IMR-90 (cell line): ENCODE measurements around the gene MACIR. TPM values are rescaled to one million over a fixed set of nuclear protein-coding genes. Genes with fewer than 3 reads are reported as not detected.

ENCODE experiments used
- ATAC-seq: fragments of 200-7000 bp; cut with Tn5 transposase; 2 replicates; pipeline ENCODE4 v1.9.1; 2020; ENCODE audit warnings: low read depth, mild to moderate bottlenecking, moderate library complexity
- BruUV-seq: library from RNA; stranded (reverse); fragments of 400-500 nt; replicated peaks from 2 replicates; lab custom pipeline; 2021; lab: Mats Ljungman, UMichigan
- CTCF ChIA-PET: fragments of 300-600 bp; formaldehyde crosslinking; extraction: SDS; loops from one replicate; lab custom pipeline; 2021; ENCODE audit warnings: antibody characterized with exemption; lab: Yijun Ruan, JAX
- POLR2A ChIA-PET: fragments of 300-600 bp; sonication (Branson Sonifier 250); formaldehyde crosslinking; loops from one replicate; lab custom pipeline; 2022; ENCODE audit warnings: antibody characterized with exemption; ENCODE audit not compliant: unreplicated experiment; lab: Charles Lee
- DNase-seq: peaks from one replicate; pipeline ENCODE4 v3.0.0; 2013
- H2AFZ ChIP-seq: replicated peaks from 2 replicates; pipeline ENCODE3; 2013; ENCODE audit warnings: low read length, mild to moderate bottlenecking; ENCODE audit not compliant: poor library complexity
- H2AK5ac ChIP-seq: 2 replicates; pipeline ENCODE4 v1.6.1; 2013; ENCODE audit warnings: low read depth, low read length, inconsistent platforms
- H2AK9ac ChIP-seq: replicated peaks from 2 replicates; pipeline ENCODE3; 2013; ENCODE audit warnings: mild to moderate bottlenecking, low read depth, low read length, moderate library complexity; ENCODE audit not compliant: poor library complexity
- H2BK120ac ChIP-seq: 2 replicates; pipeline ENCODE4 v1.6.1; 2013; ENCODE audit warnings: low read depth, low read length, inconsistent platforms
- H2BK15ac ChIP-seq: 3 replicates; pipeline ENCODE4 v1.6.1; 2013; ENCODE audit warnings: low read depth, low read length, inconsistent platforms
- H2BK20ac ChIP-seq: 2 replicates; pipeline ENCODE4 v1.6.1; 2013; ENCODE audit warnings: low read depth, mild to moderate bottlenecking, inconsistent platforms, low read length, moderate library complexity
- H2BK5ac ChIP-seq: 2 replicates; pipeline ENCODE4 v1.6.1; 2013; ENCODE audit warnings: mild to moderate bottlenecking, low read depth, low read length, inconsistent platforms; ENCODE audit not compliant: poor library complexity, severe bottlenecking
- H3K14ac ChIP-seq: replicated peaks from 2 replicates; pipeline ENCODE4 v1.6.1; 2013; ENCODE audit warnings: low read depth, low read length, inconsistent platforms
- H3K18ac ChIP-seq: 2 replicates; pipeline ENCODE4 v1.6.1; 2013; ENCODE audit warnings: low read depth, low read length, control low read depth
- H3K23ac ChIP-seq: 2 replicates; pipeline ENCODE4 v1.6.1; 2013; ENCODE audit warnings: low read depth, low read length, inconsistent platforms
- H3K27ac ChIP-seq: 2 replicates; pipeline ENCODE4 v1.5.1; 2013; ENCODE audit warnings: mild to moderate bottlenecking, control low read depth, low read length; ENCODE audit not compliant: insufficient read depth
- H3K27me3 ChIP-seq: 2 replicates; pipeline ENCODE4 v1.6.1; 2013; ENCODE audit warnings: low read length; ENCODE audit not compliant: control insufficient read depth, insufficient read depth
- H3K36me3 ChIP-seq: 2 replicates; pipeline ENCODE4 v1.6.1; 2013; ENCODE audit warnings: low read length, mixed read lengths; ENCODE audit not compliant: control insufficient read depth, insufficient read depth
- H3K4ac ChIP-seq: 2 replicates; pipeline ENCODE4 v1.6.1; 2013; ENCODE audit warnings: low read depth, low read length, inconsistent platforms
- H3K4me1 ChIP-seq: 2 replicates; pipeline ENCODE4 v1.6.1; 2013; ENCODE audit warnings: low read length, mixed read lengths; ENCODE audit not compliant: control insufficient read depth, insufficient read depth
- H3K4me2 ChIP-seq: 2 replicates; pipeline ENCODE4 v1.6.1; 2013; ENCODE audit warnings: low read depth, mild to moderate bottlenecking, control low read depth, low read length, moderate library complexity
- H3K4me3 ChIP-seq: 2 replicates; pipeline ENCODE4 v1.5.1; 2013; ENCODE audit warnings: low read depth, mild to moderate bottlenecking, control low read depth, low read length, moderate library complexity; ENCODE audit not compliant: insufficient read depth
- H3K56ac ChIP-seq: 2 replicates; pipeline ENCODE4 v1.6.1; 2013; ENCODE audit warnings: low read length, inconsistent platforms; ENCODE audit not compliant: insufficient read depth; ENCODE audit errors: extremely low read depth
- H3K79me1 ChIP-seq, 2 experiments: 2 replicates each; pipeline ENCODE4 v1.6.1; 2013; ENCODE audit warnings: low read length in 2 of 2, inconsistent platforms in 1 of 2, low read depth in 1 of 2
- H3K9ac ChIP-seq: 2 replicates; pipeline ENCODE4 v1.6.1; 2013; ENCODE audit warnings: low read depth, low read length, control low read depth
- H3K9me1 ChIP-seq: 2 replicates; pipeline ENCODE4 v1.6.1; 2013; ENCODE audit warnings: low read length, inconsistent platforms; ENCODE audit not compliant: insufficient read depth
- H3K9me3 ChIP-seq: 2 replicates; pipeline ENCODE4 v1.6.1; 2013; ENCODE audit warnings: low read length; ENCODE audit not compliant: control insufficient read depth, insufficient read depth
- H4K20me1 ChIP-seq: 2 replicates; pipeline ENCODE4 v1.6.1; 2013; ENCODE audit warnings: low read length, inconsistent platforms; ENCODE audit not compliant: insufficient read depth
- H4K5ac ChIP-seq: 2 replicates; pipeline ENCODE4 v1.6.1; 2013; ENCODE audit warnings: mild to moderate bottlenecking, low read depth, low read length, control low read depth
- H4K8ac ChIP-seq, 2 experiments: 2 replicates each; pipeline ENCODE4 v1.6.1; 2013; ENCODE audit warnings: low read depth in 2 of 2, low read length in 2 of 2, control low read depth in 1 of 2, inconsistent platforms in 1 of 2
- H4K91ac ChIP-seq: 2 replicates; pipeline ENCODE4 v1.6.1; 2013; ENCODE audit warnings: low read depth, low read length, inconsistent platforms; ENCODE audit not compliant: insufficient read depth
- BHLHE40 ChIP-seq: fragments of 150-350 bp; IDR thresholded peaks from 2 replicates; pipeline ENCODE4 v1.6.1; 2016; ENCODE audit warnings: mild to moderate bottlenecking, low read depth, low read length
- CEBPB ChIP-seq: IDR thresholded peaks from 2 replicates; pipeline ENCODE4 v1.6.1; 2012; ENCODE audit warnings: low read depth, low read length, improper control_type of control experiment
- CHD1 ChIP-seq: IDR thresholded peaks from 2 replicates; pipeline ENCODE4 v1.6.1; 2012; ENCODE audit warnings: low read depth, low read length, improper control_type of control experiment
- FOS ChIP-seq: fragments of 150-350 bp; IDR thresholded peaks from 2 replicates; pipeline ENCODE4 v1.6.1; 2016; ENCODE audit warnings: low read depth, low read length
- MAFK ChIP-seq: IDR thresholded peaks from 2 replicates; pipeline ENCODE4 v1.6.1; 2012; ENCODE audit warnings: low read depth, low read length, improper control_type of control experiment
- MAZ ChIP-seq: IDR thresholded peaks from 2 replicates; pipeline ENCODE4 v1.6.1; 2012; ENCODE audit warnings: low read depth, mild to moderate bottlenecking, low read length, improper control_type of control experiment, moderate library complexity, borderline replicate concordance
- MXI1 ChIP-seq: IDR thresholded peaks from 2 replicates; pipeline ENCODE4 v1.6.1; 2012; ENCODE audit warnings: low read depth, mild to moderate bottlenecking, low read length, moderate library complexity, borderline replicate concordance
- NFE2L2 ChIP-seq: fragments of 150-350 bp; IDR thresholded peaks from 2 replicates; pipeline ENCODE4 v1.6.1; 2016; ENCODE audit warnings: low read depth, mild to moderate bottlenecking, low read length
- POLR2A ChIP-seq: IDR thresholded peaks from 2 replicates; pipeline ENCODE4 v1.6.1; 2012; ENCODE audit warnings: mild to moderate bottlenecking, low read depth, low read length
- RAD21 ChIP-seq: IDR thresholded peaks from 2 replicates; pipeline ENCODE4 v1.6.1; 2012; ENCODE audit warnings: low read length, improper control_type of control experiment
- RCOR1 ChIP-seq: IDR thresholded peaks from 2 replicates; pipeline ENCODE4 v1.6.1; 2012; ENCODE audit warnings: mild to moderate bottlenecking, low read length, improper control_type of control experiment; ENCODE audit not compliant: insufficient replicate concordance
- RFX5 ChIP-seq: IDR thresholded peaks from 2 replicates; pipeline ENCODE4 v1.8.0; 2012; ENCODE audit warnings: low read depth, mild to moderate bottlenecking, low read length, moderate library complexity
- SMC3 ChIP-seq: fragments of 150-350 bp; IDR thresholded peaks from 2 replicates; pipeline ENCODE4 v1.6.1; 2016; ENCODE audit warnings: low read depth, mild to moderate bottlenecking, antibody characterized with exemption, low read length, moderate library complexity
- WGBS, 2 experiments: methylation state at CpG; one replicate each; pipeline versions ENCODE4 v1.1.5 to v1.1.7; 2013; ENCODE audit warnings: missing lambda C conversion rate in 2 of 2; ENCODE audit not compliant: insufficient read length in 1 of 2; ENCODE audit errors: extremely low coverage in 2 of 2; 5-methylcytosine and 5-hydroxymethylcytosine counted together
- dilution Hi-C: fragments of 300-500 bp; cut with HindIII; formaldehyde crosslinking; loops from one replicate; pipeline ENCODE4 v1.14.3; 2018; ENCODE audit warnings: low sequenced_read_pairs; ENCODE audit not compliant: unreplicated experiment
- in situ Hi-C: fragments of 300-500 bp; cut with MboI; formaldehyde crosslinking; loops from 3 replicates; pipeline ENCODE4 v1.14.3; 2019; ENCODE audit warnings: low sequenced_read_pairs, inconsistent platforms, mixed read lengths
- intact Hi-C: fragments of 100-400 bp; cut with micrococcal nuclease; formaldehyde crosslinking; loops from 2 replicates; pipeline ENCODE4 v1.10.0; 2022
- polyA plus RNA-seq, 3 experiments: library from polyadenylated mRNA; depleted of rRNA; stranded (reverse); fragments of >200 nt; gene quantifications; 2 replicates each; pipeline ENCODE4 v1.2.3, GENCODE V29; 2012; ENCODE audit warnings: low replicate concordance in 1 of 3
- total RNA-seq: library from RNA; depleted of rRNA; stranded (reverse); fragments of >200 nt; gene quantifications from 2 replicates; pipeline ENCODE4 v1.2.3, GENCODE V29; 2012
- TF ChIP-seq, protein P1 (sequence below): fragments of 150-350 bp; IDR thresholded peaks from 2 replicates; pipeline ENCODE4 v1.6.1; 2016; ENCODE audit warnings: low read depth, mild to moderate bottlenecking, low read length, moderate library complexity, borderline replicate concordance
- TF ChIP-seq, protein P2 (sequence below): fragments of 150-350 bp; IDR thresholded peaks from 2 replicates; pipeline ENCODE4 v1.6.1; 2017; ENCODE audit warnings: mild to moderate bottlenecking, antibody characterized with exemption, low read length, low read depth
- TF ChIP-seq, protein P3 (sequence below): conservative IDR thresholded peaks from 2 replicates; pipeline ENCODE4 v1.5.1; 2012; ENCODE audit warnings: mild to moderate bottlenecking, low read depth, low read length, improper control_type of control experiment

The MACIR gene
- total and polyA plus RNA-seq, 2 of the 4 experiments (the other 2 are of a cell fraction), result 11.1 to 21.3 TPM

DNA sequence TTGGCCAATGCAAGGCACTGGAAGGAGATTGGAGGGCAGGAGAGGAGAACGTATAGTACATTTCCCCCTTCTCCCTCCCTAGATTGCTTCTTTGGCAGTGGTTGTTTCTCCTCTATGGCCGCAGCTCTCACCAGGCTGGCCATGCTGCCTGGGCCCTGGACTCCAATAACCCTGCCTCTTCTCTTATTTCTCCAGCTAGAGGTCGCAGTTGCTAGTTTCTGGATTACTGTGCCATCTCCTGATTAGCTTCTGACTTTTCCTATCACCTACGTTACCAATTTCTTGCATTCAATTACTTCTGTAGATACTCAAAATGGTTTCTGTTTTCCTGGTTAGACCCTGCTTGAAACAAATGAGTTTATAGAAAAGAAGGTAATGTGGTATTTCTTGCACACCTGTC, 2.4 kb upstream of the MACIR start:
- Histone ChIP-seq H3K27ac (no peak overlapping the region), H3K79me1 (peaks cover 4 to 6% of the 10 kb centered on the region in 2 experiments; a peak in 2 of 4 replicates), H2BK5ac (no peak overlapping the region), H2AK5ac (no peak overlapping the region), H4K5ac (no peak overlapping the region), H2AK9ac (no peak overlapping the region), H4K8ac (no peak overlapping the region), H3K14ac (no peak overlapping the region), H3K9ac (no peak overlapping the region), H3K23ac (no peak overlapping the region), H3K27me3 (peaks cover 2% of the 10 kb centered on the region; the same call in 1 of the 2 replicates), H3K36me3 (no peaks in the 10 kb centered on the region), H4K20me1 (peaks cover 5% of the 10 kb centered on the region; the same call in 1 of the 2 replicates), H3K9me3 (no peaks in the 10 kb centered on the region), H3K4me2 (no peak overlapping the region), H4K91ac (no peak overlapping the region), H2BK15ac (no peak overlapping the region), H2BK120ac (no peak overlapping the region), H3K9me1 (no peaks in the 10 kb centered on the region), H3K4me3 (no peak overlapping the region), H2AFZ (no peak overlapping the region), H3K18ac (no peak overlapping the region), H2BK20ac (no peak overlapping the region), H3K4ac (no peak overlapping the region), H3K56ac (no peak overlapping the region), H3K4me1 (no peaks in the 10 kb centered on the region)
- in situ Hi-C loops, result no loop called here
- BruUV-seq, result no TSS peak
- dilution Hi-C loops, result no loop called here
- DNase-seq (no peak), ATAC-seq (no peak)
- no CpG with 5 or more reads among the region's 4 CpGs for WGBS, 2 experiments
- POLR2A ChIA-PET, result no interaction called here
- TF ChIP-seq, protein P1, sequence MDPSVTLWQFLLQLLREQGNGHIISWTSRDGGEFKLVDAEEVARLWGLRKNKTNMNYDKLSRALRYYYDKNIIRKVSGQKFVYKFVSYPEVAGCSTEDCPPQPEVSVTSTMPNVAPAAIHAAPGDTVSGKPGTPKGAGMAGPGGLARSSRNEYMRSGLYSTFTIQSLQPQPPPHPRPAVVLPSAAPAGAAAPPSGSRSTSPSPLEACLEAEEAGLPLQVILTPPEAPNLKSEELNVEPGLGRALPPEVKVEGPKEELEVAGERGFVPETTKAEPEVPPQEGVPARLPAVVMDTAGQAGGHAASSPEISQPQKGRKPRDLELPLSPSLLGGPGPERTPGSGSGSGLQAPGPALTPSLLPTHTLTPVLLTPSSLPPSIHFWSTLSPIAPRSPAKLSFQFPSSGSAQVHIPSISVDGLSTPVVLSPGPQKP, result no peak
- TF ChIP-seq FOS (no peak), MAZ (no peak), RFX5 (no peak), CHD1 (no peak), BHLHE40 (no peak), SMC3 (no peak), RAD21 (no peak), MXI1 (no peak), POLR2A (no peak), MAFK (no peak), RCOR1 (no peak), CEBPB (no peak), NFE2L2 (no peak)
- TF ChIP-seq, protein P2, sequence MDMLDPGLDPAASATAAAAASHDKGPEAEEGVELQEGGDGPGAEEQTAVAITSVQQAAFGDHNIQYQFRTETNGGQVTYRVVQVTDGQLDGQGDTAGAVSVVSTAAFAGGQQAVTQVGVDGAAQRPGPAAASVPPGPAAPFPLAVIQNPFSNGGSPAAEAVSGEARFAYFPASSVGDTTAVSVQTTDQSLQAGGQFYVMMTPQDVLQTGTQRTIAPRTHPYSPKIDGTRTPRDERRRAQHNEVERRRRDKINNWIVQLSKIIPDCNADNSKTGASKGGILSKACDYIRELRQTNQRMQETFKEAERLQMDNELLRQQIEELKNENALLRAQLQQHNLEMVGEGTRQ, result no peak
- TF ChIP-seq, protein P3, sequence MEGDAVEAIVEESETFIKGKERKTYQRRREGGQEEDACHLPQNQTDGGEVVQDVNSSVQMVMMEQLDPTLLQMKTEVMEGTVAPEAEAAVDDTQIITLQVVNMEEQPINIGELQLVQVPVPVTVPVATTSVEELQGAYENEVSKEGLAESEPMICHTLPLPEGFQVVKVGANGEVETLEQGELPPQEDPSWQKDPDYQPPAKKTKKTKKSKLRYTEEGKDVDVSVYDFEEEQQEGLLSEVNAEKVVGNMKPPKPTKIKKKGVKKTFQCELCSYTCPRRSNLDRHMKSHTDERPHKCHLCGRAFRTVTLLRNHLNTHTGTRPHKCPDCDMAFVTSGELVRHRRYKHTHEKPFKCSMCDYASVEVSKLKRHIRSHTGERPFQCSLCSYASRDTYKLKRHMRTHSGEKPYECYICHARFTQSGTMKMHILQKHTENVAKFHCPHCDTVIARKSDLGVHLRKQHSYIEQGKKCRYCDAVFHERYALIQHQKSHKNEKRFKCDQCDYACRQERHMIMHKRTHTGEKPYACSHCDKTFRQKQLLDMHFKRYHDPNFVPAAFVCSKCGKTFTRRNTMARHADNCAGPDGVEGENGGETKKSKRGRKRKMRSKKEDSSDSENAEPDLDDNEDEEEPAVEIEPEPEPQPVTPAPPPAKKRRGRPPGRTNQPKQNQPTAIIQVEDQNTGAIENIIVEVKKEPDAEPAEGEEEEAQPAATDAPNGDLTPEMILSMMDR, result no peak
- intact Hi-C loops, result loop anchor here (5.0 kb wide), 1 partner anchor 196 kb away; no protein-coding TSS in a partner anchor
- CTCF ChIA-PET, result interaction anchor here (1.9 kb wide), 1 partner anchor 221 kb away, joined by 5 read pairs; no protein-coding TSS in a partner anchor
